K562 treated with DMSO at 1 percent for 48 hours (cell line): ENCODE results near the gene GLOD5. TPM values are rescaled to one million over a fixed set of nuclear protein-coding genes. Genes with fewer than 3 reads are reported as not detected.

Source experiments
- total RNA-seq: library from RNA; unstranded; fragments of 300-600 nt; gene quantifications from 2 replicates; pipeline ENCODE4 v1.2.3, GENCODE V29; 2022; ENCODE audit warnings: low replicate concordance; ENCODE audit errors: extremely low read depth

Gene GLOD5
- total RNA-seq: not detected in 2 replicates

DNA sequence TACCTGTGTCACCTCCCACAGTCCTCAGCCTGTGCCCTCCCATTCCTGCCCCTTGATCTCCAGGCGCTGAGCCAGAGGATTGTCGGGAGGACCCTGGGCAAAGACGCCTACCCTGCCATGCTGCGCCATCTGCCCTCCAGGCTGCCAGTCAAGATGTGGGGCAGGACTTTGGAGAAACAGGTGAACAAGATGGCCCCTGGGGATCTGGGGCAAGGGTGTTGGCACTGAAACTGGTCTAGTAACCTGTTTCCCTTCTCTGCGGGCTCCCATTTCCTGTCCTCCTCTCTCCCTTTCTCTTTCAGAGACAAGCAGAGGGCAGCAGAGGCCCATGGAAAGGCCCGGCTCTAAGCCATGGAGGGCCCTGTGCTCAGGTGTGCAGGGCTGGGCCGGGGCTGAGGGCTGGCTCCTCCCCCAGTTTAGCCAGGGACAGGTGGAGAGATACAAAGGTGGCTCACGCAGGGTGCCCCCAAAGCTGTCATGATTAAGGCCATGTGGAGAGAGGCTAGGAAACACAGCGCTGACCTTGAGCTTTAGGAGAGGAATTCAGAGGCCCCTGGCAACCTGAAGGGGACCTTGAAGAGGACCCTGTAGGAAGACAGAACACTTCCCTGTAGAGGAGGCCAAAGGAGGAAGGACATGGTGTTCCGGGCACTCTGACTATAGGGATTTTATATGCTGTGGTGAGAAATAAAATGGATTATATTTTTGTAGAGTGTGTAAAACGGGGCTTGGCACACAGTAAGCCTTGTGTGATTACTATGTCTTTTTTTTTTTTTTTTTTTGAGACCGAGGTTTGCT, at the start of gene GLOD5:
GLOD5 (plus strand) TSS at position 74 of the 798 bp plus-strand sequence; CDS start at position 118, 44 bp downstream.

DNA sequence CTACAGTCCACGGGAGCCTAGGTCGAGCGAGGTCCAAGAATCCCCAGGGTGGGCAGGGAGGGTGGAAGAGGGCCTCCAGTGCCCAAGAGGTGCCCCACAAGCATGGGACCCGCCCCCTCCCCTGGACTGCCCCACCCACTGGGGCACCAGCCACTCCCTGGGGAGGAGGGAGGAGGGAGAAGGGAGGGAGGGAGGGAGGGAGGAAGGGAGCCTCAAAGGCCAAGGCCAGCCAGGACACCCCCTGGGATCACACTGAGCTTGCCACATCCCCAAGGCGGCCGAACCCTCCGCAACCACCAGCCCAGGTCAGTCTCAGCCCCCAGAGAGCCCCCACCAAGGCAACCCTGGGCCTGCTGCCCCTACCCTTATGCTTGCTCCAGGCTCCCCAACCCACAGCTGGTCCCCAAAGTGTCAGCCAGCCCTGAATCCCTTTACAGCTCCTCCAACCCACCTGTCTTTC, 24.8 kb downstream of the GLOD5 start, which contains the start of gene GATA1:
GATA1 (plus strand) TSS at position 250 of the 460 bp plus-strand sequence. CDS start 4,520 bp downstream, outside the sequence.

DNA sequence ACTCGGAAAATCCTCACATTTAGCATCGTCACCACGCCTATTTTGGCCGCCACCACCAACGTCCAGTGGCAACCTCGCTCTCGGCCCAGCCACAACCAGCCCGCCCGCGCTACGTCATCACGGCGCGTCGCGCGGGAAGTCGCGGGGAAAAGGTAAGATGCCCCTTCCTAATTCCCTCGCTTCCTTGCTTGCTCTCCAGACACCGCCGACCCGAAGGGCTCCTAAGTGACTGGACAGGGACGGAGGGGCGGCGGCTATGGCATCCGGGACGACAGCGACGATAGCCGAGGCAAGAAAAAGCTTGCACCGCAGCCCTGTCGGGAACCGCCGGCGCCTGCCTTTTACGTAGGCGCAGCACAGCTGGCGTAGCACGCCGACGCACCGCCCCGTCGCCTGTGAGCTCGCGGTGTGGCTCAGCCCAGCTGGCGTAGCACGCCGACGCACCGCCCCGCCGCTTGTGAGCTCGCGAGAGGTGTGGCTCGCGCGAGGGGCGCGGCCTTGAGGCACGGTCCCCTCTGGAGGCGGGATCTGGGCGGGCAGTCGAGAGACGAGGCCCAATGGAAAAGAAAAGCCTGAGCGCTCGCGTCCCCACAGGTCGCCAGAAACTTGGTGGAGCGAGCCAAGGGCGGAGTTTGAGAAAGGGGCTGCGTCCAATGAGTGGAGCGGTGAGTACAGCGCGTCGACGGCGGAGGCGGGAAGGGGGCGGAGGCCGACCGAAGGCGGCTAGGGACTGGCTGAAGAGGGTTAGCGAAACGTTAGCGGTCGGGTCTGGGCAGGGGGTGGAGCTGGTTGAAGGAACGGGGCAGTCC, 39.9 kb downstream of the GLOD5 start, which contains the start of gene HDAC6:
HDAC6 (plus strand) TSS at position 788 of the 809 bp plus-strand sequence. CDS start 626 bp downstream, outside the sequence.

Other genes starting within 250 kb of the GLOD5 start
- gene EBP, start 239.9 kb upstream of the GLOD5 start, total RNA-seq: not detected in 2 replicates
- gene TBC1D25, start 222.0 kb upstream of the GLOD5 start, total RNA-seq: not detected in 2 replicates
- not detected in 2 replicates for gene RBM3, start 187.3 kb upstream of the GLOD5 start, total RNA-seq
- not detected in 2 replicates for gene WDR13, start 164.3 kb upstream of the GLOD5 start, total RNA-seq
- not detected in 2 replicates for gene WAS, start 77.9 kb upstream of the GLOD5 start, total RNA-seq
- gene SUV39H1, start 65.0 kb upstream of the GLOD5 start, total RNA-seq: not detected in 2 replicates
- gene GATA1, start 24.8 kb downstream of the GLOD5 start, total RNA-seq: not detected in 2 replicates
- gene HDAC6, start 40.3 kb downstream of the GLOD5 start, total RNA-seq: not detected in 2 replicates
- gene ERAS, start 64.8 kb downstream of the GLOD5 start, total RNA-seq: not detected in 2 replicates
- not detected in 2 replicates for gene PCSK1N, start 73.9 kb downstream of the GLOD5 start, total RNA-seq
- gene TIMM17B, start 136.0 kb downstream of the GLOD5 start, total RNA-seq: not detected in 2 replicates
- 606 TPM in 1 of 2 replicates, not detected in the other for gene PQBP1, start 136.2 kb downstream of the GLOD5 start, total RNA-seq
- not detected in 2 replicates for gene SLC35A2, start 149.9 kb downstream of the GLOD5 start, total RNA-seq
- gene PIM2, start 157.3 kb downstream of the GLOD5 start, total RNA-seq: not detected in 2 replicates
- not detected in 2 replicates for gene OTUD5, start 195.9 kb downstream of the GLOD5 start, total RNA-seq
- gene KCND1, start 210.1 kb downstream of the GLOD5 start, total RNA-seq: not detected in 2 replicates
- not detected in 2 replicates for gene GRIPAP1, start 240.5 kb downstream of the GLOD5 start, total RNA-seq